ENCODE results near the gene UCP2.

The UCP2 gene

DNA sequence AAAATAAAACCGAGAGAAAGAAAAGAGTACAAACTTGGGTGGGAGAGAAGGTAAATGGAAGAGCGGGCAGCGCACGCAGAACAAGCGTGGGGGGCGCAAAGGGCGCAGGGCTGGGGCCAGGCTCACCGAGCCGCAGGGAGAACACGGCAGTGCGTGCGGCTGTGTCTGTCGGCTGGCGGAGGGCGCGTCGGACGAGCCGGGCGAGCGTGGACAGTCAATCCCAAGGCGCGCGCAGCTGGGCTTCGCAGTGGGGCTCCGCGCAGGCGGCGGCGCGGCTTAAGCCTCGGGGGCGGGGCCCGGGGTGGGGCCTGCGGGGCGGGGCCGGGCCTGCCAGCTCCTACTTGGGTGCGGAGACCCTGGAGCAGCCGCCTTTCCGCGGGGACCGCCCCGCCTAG lies at the start of gene UCP2:
TSS of gene UCP2 (minus strand) at position 249 of the 395 bp plus-strand sequence. CDS start 4,465 bp downstream, outside the sequence.
- DNase-seq (ENCODE audit: low spot score) = peak; percentile 84

GRCh38 chr11:74030723-74031676 lies 48.4 kb upstream of the UCP2 start:
- no peak for DNase-seq (ENCODE audit: low spot score)

DNA sequence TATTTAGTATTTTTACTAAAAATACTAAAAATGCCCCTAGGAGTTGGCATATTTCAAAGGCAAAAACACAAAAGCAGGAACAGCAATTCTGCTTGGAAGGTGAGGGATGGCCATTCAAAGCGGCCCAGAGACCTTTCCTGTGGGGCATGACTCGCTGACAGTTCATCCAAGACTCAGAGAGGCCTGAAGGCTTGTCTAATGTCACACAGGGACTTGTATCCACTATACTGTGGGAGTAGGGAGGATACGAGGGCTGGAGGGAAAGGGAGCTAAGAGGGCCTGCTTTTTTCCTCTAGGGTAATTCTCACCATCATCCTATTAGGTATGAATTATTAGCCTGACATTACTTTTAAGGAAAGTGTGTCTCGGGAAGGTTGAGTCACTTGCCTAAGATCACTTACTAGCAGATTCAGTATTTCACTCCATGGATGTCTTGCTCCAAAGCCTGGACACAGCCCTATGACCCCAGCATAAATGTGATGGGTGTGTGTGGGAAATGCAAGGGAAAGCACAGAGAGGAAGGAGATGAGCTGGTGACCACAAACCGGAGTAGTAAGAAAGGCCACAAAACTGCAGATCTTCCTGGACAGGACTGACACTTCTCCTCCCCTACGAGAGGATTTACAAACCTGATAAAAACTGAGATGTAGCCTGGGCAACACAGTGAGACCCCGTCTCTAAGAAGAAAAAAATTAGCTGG lies 43.0 kb upstream of the UCP2 start:
- peak; percentile 40 for DNase-seq (ENCODE audit: low spot score)

DNA sequence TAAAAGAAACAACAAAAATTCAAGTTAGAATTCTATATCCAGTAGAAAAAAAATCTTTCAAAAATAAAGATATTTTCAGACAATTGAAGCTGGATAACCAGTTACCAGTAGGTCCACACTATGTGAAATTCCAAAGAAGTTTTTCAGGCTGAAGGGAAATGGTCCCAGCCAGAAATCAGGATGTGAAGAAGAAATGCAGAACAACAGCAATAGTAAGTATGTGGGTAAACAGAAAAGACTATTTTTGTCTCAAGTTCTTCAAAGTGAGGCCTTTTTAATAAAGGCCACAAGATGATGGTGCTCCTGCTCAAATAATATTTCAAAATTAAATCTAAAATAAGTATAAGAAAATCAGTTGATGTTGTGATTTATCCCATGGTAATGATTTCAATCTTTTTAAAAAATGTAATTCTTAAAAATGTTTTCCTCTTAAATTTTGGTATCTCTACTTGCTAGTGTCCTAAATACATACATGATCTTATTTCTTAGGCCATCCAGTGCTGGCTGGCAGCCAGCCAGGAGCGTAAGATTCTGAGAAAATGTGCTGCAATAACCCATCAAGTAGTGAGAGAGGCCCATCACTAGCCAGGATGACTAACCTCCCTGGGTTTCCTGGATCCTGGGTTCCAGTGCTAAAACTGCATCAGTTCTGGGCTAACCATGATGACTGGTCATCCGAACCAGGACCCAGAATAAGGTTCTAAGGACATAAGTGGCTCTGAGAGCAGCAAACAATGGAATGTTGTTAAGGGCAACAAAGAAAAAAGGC lies 41.8 kb upstream of the UCP2 start:
- DNase-seq (ENCODE audit: low spot score) = no peak

DNA sequence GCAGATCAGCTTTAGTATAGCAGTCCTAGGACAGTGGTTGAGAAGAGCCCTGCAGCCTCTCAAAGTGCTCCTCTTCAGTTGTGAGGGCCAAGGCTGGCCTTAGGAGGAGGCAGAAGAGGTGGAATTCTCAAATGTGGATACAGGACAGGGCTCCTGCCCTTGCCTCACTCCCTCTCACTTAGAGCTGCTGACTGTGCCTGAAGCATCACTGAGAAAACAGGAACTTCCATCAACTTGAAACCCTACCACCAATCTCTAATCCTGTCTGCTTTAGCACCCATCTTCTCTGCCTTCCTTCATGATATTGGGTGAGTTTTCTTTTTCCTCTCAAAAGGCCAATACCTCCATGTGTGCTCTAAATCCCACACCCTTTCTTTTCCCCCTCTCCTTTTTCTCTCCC lies 40.6 kb upstream of the UCP2 start:
- peak; percentile 45 for DNase-seq (ENCODE audit: low spot score)

GRCh38 chr11:74022546-74022945 lies 39.9 kb upstream of the UCP2 start:
- peak; percentile 36 for DNase-seq (ENCODE audit: low spot score)

DNA sequence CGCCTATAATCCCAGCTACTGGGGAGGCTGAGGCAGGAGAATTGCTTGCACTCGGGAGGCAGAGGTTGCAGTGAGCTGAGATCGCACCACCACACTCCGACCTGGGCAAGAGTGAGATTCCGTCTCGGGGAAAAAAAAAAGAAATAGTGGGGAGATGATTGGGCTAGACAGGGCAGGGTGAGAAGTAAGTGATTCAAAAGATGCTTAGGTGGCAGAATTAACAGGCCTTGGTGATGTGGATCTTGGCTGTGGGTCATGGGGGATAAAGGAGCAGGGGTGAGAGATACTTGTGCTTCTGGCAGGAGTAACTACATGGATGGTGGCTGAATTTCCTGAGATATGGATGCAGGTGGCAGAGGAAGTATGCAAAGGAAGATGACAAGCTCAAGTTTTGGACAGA lies 39.4 kb upstream of the UCP2 start:
- DNase-seq (ENCODE audit: low spot score) = no peak

DNA sequence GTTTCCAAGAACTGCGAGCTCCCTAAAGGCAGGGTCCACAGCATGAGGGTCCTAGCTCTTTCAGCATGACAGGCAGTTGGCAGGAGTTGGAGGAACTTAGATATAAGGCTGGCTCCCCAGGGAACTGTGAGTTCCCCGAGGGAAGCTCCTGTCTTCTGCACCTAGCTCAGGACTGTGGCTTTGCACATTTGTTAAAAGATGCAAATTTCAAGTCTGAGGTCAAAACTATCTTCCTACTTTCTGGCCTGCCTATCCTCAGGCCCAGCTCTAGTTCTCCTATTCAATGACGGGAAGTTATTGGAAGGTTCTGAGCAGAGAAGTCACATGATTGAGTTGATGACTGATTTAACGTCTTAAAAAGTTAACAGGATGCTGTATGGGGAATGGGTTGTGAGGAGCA lies 37.9 kb upstream of the UCP2 start:
- peak; percentile 24 for DNase-seq (ENCODE audit: low spot score)

- no peak for DNase-seq (ENCODE audit: low spot score)
Observed at GRCh38 chr11:74019860-74020259, 37.2 kb upstream of the UCP2 start.

DNA sequence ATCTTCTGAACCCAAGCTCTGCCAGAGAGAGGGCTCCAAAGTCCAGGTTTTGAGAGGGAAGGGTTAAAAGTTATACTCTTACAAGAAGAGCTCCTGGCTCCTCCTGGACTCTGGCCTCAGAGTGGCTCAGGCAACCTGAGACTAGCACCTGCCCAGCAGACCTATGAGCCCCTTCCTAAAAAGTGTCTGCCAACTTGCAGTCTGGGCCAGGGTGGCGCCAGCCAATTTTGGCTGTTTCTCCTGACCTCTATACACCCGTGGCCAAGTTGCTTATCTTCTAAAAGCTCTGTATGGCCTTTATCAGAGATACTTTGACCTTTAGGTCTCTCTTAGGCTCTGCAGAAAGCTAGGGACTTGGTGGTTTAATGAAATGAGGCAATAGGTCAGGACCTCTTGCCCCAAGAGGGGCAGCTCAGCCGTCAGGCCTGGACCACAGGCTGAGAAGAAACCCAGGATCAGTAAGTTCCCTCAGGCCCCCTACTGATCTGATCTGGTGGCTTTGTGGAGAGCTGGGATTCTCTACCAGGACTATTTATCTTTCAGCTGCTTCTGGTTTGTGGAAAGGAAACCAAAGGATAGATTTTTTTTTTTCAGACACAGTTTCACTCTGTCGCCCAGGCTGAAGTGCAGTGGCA lies 36.6 kb upstream of the UCP2 start:
- no peak for DNase-seq (ENCODE audit: low spot score)

DNA sequence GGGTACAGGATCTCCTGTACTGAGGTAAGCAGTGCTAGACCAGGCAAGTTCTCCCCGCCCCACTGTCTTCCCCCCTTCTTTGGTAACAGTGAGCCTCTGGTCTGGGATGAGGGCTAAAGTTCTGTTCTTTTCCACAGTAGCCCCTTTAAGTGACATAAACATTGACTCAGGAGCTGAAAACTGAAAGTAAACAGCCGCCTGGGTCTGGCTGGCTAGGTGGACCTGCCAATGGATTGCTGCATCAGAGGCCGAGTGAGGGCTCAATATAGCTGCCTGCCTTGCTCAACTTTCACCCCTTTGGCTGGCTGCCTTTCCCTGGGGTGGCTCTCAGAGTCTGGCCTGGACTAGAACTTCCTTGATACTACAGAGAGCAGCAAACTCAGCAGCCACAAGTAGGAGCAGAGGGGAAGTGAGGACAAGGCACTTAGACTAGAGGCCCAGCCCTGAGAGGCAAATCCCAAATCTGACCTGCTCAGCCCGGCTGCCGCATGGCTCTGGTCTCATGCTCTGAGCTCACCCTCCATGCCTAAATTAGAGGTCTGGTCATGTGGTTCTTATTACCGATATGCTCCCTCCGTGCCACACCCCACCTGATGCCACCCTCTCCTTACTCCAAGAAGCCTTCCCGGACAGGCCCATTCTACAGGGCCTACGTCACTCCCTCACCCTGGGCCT lies 35.8 kb upstream of the UCP2 start:
- DNase-seq (ENCODE audit: low spot score) = peak; percentile 87

GRCh38 chr11:74017631-74018030 lies 35.0 kb upstream of the UCP2 start:
- DNase-seq (ENCODE audit: low spot score) = no peak

DNA sequence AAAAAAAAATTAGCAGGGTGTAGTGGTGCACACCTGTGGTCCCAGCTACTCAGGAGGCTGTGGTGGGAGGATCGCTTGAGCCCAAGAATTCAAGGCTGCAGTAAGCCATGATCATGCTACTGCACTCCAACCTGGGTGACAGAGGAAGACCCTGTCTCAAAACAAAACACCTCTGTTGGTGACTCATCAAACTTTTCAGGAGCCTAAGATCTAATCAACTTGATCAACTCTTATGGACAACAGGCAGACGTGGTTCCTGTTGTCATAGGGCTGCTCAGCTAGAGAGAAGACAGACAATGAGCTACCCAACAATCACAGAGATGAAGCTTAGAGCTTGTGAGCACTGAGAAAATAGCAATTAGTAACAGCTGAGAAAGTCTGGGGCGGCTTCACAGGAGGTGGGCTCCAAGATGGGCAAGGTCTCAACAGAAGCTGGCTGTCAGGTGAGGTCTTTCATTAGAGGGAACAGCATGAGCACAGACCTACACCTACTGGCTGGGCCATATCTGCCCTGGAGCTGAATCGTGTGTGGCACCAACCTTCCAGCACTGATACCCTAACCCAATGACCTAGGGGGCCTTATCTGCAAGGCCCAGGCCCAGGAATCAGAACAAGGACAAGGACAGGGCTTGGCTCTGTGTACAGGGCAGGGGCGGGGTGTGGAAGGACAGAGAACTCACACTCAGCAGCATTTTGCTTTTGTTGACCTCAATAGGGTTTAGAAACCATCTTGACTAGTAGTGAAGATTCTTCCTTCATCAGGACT lies 33.5 kb upstream of the UCP2 start:
- DNase-seq (ENCODE audit: low spot score) = no peak

DNA sequence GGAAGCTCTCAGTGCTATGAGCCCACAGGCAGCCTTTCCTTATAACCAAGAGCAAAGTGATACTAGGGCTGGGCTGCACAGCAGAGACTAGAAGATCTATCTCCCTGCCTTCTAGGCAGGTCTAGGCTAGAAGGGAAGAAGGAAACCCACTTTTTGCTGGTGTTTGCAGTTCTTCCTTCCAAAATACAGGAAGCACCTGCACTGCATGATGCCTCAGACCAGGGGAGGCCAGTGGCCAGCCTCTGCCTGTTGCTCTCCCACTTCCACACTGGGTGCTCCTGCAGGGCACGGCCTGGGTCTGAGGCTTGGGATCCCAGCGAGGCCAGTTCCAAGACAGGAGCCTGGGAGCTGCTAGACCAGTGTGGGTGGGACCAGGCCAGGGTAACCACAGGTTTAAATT lies 32.2 kb upstream of the UCP2 start:
- DNase-seq (ENCODE audit: low spot score) = peak; percentile 43

DNA sequence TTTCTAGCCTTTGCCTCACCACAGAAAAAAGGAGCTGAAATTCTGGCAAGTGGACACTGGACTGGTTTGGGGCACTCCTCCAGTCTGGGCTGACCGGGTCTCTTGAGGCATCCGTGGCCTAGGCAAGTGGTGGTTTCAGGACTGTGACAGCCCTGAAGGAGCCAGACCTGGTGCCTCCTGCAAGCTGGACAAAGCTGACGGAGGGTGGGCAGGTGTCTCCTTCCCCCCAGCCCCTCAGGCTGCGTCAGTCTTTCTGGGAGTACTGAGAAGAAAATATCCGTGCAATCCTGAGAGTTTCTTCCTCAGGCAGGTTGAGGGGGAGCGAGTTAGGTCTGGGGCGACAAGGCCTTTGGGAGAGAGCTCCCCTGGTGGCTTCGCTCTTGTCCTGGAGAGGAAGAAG lies 30.5 kb upstream of the UCP2 start:
- no peak for DNase-seq (ENCODE audit: low spot score)

- no peak for DNase-seq (ENCODE audit: low spot score)
Observed at GRCh38 chr11:74012074-74012809, 29.6 kb upstream of the UCP2 start.

DNA sequence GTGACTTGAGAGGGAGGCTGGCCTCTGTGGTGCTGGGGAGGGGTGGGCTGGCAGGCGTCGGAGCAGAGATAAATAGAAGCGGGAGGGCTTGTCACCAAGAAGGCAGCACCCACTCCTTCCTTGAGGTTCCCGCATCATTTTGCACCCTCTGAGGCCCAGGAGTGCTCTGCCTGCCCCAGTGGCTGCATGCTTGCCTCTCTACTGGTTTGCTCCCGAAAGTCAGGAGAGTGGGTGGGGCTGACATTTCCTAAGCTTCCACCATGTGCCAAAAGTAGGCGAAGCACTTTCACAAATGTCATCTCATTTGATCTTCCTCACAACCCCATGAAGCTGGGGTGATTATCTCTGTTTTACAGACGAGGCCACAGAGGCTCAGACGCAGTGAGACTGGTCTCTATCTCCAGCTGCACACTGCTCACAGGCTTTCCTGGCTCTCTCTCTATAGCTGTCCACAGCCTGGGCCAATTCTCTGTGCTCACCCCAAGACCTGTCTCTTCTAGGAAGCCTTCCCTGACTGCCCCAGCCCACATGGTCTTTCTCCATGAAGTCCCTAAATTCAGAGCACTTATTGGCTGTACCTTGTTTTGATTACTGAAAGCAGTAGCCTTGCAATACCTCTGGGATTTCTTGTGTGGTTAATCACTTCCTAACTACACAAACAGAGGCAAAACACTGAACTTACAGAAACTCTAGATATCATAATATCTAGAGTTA lies 28.9 kb upstream of the UCP2 start:
- DNase-seq (ENCODE audit: low spot score) = no peak

GRCh38 chr11:74010306-74011300 lies 28.0 kb upstream of the UCP2 start:
- DNase-seq (ENCODE audit: low spot score) = no peak
